GM12865 (cell line): Measurements from ENCODE around the gene ASCL2.

Experiments
- DNase-seq: peaks from one replicate; pipeline ENCODE4 v3.0.0; 2010; ENCODE audit warnings: low read depth
- H3K4me3 ChIP-seq: 2 replicates; pipeline ENCODE4 v1.5.1; 2011; ENCODE audit warnings: mild to moderate bottlenecking, low read depth, low read length, control low read depth
- CTCF ChIP-seq: IDR thresholded peaks from 2 replicates; pipeline ENCODE4 v1.5.1; 2011; ENCODE audit warnings: low read length, control low read depth, low read depth, inconsistent platforms; ENCODE audit not compliant: insufficient read depth; ENCODE audit errors: missing control alignments

Gene ASCL2

GRCh38 chr11:2307501-2308331 lies 37.3 kb upstream of the ASCL2 start:
- DNase-seq, result no peak
- no peak overlapping the region for H3K4me3 ChIP-seq
- TF ChIP-seq CTCF, result no peak

GRCh38 chr11:2306877-2307500 lies 36.6 kb upstream of the ASCL2 start:
- no peak overlapping the region for H3K4me3 ChIP-seq
- no peak for TF ChIP-seq CTCF
- DNase-seq, result no peak

GRCh38 chr11:2306452-2306823 lies 36.0 kb upstream of the ASCL2 start:
- no peak for TF ChIP-seq CTCF
- no peak for DNase-seq
- H3K4me3 ChIP-seq, result no peak overlapping the region

- H3K4me3 ChIP-seq, result no peak overlapping the region
- DNase-seq, result no peak
- TF ChIP-seq CTCF, result no peak
Measured at GRCh38 chr11:2305788-2306451, 35.5 kb upstream of the ASCL2 start.

- H3K4me3 ChIP-seq, result no peak overlapping the region
- DNase-seq, result peak; percentile 73
- TF ChIP-seq CTCF, result peak; percentile 93
Measured at GRCh38 chr11:2305140-2305778, 34.9 kb upstream of the ASCL2 start.

- no peak overlapping the region for H3K4me3 ChIP-seq
- no peak for DNase-seq
- TF ChIP-seq CTCF, result no peak
Measured at GRCh38 chr11:2304506-2305139, 34.2 kb upstream of the ASCL2 start.
